Stimulated activated CD8-positive, alpha-beta memory T cell treated with anti-CD3 and anti-CD28 coated beads, Interleukin-2, amount 100 ng/mL, for 48 hours (primary cell): ENCODE results near the gene PAH.
"Not testable (repeated sequence)": the region's sequence is repeated elsewhere in the genome, so short reads cannot be mapped to it uniquely, and the experiment has no call there.

Source experiments
- DNase-seq, 2 donors: peaks; one replicate each; pipeline ENCODE4 v3.0.0-alpha.2; 2020; ENCODE audit warnings: low read depth in 2 of 2

Gene PAH

DNA sequence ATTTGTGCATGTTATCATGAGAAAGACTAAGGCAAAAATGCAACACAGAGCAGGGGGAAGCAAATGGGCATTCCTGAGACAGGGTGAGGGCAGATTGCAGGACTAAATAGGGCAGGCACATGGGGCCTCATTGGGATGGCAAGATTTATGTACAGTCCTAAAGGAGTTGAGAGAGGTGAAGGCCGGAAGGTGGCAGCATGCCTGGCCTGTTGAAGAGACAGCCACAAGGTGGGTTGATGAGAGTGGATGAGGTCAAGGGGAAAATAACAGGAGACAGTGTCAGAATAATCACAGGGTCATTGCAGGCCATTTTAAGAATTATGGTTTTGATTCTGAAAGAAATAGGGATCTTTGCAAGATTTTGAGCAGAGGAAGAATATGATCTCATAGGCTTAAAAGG lies 21.0 kb downstream of the PAH start:
- no peak for DNase-seq

DNA sequence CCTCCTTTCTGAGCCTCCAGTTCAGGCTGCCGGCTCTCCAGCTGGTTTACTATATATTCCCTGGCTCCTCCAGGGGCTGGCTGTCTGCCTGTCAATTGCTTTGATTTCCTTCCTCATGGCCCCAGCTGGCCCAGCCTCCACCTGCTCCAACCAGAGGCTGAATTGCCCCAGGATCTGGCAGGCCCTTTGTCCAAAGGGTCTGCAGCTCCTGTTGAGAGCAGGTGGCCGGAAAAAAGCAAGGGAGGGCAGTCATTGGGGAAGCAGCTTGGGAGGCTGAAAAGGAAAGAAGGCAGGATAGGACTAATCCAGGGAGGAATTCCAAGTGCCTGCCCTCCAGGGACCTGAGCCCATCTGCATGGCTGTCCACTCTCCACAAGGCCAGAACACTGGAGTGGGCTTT lies 25.3 kb downstream of the PAH start:
- DNase-seq: no peak

DNA sequence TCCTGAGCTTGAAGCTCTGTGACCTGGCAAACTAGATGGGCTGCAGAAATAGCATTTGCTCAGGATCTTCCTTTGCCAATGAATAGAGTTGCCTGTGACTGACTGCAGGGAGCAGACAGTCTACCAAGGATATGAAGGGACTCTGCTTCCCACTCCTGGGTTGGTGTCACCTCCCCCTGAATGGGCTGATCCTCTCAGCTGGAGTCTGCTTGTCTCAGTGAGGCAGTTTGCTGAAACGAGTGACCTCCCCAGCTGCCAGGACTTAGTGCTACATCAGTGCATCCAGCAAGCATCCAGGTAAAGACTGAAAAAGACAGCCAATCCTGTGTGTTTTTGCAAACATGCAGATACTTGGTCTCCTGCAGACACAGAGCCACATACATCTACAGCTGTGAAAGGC lies 28.5 kb downstream of the PAH start:
- DNase-seq: no peak

DNA sequence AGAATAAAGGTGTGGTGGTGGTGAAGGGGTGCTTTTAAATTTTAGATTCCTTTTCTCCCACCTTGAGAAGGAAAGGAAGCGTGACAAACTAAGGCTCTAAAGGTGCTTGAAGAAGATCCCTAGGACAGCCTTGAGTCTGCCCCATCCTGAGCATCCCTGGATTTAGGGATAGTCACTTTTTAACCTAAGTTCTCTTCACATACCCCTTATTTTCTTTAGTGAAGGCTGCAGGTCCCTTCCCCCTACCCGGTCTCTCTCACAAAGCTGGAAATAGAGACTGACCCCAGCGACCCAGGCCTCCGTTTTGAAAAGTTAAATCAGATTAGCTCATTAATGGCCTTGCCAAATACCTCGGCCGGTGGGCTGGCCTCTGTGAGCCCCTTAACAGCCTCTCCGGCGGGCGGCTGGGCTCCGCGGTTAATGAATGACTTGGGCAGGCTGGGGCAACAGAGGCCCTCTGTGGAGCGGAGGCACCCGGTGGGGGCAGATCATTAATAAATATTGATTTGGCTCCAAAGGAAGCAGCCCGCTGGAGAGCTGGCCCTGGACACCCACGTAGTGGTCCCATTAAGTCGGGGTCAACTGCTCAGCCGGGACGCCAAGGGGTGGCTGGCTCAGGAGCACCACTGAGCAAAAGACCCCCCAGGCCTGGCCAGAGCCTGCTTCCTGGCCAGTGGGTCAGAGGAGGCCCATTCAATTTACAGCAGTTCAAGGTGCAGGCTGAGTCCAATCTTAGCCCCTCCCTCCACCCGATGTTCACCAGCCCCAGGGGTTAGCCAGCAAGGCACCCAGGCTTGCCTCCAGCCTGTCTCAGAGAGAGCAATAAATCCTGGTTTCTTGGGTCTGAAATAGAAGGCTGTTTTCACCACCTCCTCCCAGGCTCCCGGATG lies 31.8 kb downstream of the PAH start:
- no peak for DNase-seq

DNA sequence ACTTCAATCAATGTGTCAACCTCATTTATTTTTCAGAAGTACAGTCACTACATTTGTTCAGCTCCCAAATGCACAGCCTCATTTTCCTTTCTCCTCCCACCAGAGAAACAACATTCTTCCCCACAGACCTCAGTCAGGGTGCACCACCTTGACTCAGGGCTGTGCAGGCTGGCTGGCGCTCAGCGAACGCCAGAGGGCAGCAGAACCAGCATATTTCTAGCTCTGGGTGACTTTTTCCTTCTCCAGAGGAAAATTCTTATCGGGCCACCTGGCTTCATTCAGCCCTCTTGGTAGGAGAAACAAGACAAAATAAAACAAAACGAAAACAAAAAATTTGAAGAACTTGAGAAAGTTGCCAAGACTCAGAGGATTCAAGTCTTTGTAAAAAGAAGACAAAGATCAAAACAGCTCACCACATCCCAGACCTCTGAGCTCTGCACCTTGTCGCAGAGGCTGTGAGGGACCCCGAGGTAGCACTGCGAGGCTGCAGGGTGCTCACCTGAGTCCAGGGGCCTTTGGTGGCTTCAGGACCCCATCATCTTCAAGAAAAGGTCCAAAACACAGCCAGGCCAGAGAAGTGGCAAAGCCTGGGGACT lies 33.7 kb downstream of the PAH start:
- DNase-seq: peak; percentile 12 to 26

DNA sequence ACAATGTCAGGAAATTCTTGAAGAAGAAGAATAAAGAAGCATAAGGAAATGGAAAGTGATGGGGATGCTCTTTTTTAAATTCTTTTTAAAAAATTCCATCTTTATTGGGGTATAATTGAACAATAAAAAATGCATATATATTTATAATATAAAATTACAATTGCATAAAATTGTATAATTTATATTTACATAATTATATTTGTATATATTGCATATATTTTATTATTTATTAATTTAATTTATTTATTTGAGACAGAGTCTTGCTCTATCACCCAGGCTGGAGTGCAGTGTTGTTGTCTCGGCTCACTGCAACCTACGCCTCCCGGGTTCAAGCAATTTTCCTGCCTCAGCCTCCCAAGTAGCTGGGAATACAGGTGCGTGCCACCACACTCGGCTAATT lies 36.3 kb downstream of the PAH start:
- DNase-seq: no peak

DNA sequence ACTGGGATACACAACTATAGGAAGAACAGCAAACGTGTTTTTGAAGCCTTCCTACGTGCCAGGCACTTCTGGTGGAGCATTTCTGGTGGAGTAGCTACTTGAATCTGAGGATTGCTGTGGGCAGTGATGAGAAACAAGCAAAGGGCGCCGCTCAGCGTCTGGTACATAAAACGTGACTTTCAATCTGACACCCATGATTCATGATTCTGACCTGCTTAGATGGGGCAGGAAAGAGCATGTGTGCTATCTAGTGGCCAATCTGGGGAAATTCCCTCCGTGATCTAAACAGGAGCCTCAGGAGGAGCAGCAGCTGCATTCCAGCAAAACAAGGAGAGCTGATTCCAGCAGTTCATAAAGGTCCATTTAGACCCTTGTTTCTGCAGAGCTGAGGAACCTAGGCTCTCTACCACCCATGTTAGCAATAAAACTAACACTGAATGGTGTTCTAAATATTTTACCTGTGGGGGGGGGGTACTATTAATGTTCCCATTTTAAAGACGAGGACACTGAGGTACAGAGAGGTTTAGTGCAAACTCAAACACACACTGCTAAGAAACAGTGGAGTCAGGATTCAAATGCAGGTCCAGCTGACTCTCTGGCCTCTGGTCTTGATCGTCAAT lies 37.8 kb downstream of the PAH start:
- DNase-seq: no peak

DNA sequence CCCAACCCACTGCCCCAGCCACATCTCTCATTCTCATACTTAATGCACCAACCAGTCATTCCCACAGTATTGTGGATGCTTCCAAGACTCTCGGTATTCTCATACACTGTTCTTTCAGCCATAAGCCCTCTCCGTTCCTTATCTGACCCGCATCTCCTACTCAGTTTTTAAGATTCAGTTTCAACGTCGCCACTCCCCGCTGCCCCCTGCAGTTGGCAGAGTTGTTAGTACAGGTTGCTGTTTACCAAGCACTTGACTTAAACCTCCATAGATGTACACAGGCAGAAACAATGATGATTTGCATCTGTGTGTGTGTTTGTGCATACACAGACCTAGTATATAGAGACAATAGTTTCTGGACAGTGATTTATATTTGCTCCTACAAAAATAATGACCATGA lies 40.2 kb downstream of the PAH start:
- no peak for DNase-seq

DNA sequence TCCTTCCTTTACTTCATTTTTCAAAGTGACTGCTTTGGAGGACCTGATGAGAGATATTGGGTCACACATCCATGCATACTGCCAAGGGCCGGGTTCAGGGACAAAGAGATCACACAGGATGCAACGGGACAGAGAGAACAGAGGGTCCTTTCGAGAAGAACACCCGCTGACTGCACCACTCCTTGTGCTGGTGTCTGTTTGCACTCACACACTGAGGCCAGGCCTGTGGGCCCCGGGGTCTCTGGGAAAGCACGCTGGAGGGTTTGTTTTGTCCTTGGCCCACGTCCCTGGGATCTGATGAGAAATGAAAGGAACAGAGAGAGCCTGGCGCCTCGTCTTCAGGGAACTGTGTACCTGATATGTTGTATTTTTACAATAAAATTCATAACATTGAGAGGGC lies 42.2 kb downstream of the PAH start:
- DNase-seq: no peak

DNA sequence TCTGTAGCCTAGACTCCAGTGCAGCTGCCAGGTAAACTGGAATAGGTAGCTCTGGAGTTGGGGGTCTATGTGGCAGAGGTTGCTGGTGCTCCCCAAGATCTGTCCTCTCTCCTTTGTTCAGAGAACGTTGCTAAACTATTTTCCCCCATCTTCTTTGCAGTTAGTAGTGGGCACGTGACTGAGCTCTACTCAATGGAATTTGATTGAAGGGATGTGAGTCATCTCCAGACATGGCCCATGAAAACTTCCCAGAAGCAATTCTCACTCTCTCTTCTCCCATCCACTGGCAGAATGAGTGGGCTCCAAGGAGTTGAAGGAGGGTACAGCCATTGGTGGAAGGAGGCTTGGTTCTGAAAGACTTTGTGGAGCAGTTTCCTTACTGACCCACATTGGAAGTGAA lies 44.0 kb downstream of the PAH start:
- no peak for DNase-seq

DNA sequence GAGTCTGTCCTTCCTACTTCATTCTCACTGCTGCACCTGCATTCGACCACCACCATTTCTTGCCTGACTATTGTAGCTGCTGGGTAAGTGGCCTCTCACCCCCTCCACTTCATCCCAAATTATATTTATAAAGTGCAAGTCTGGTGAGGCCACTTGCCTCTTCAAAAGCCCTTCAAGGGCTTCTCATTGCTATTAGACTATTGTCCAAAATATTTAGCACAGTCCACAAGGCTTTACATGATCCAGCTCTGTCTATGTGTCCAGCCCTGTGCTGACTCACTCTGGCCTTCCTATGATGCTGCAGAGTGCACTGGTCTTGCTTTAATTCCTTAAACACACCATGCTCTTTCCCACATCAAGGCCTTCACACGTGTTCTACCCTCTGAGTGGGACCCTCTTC lies 46.0 kb downstream of the PAH start:
- no peak for DNase-seq

DNA sequence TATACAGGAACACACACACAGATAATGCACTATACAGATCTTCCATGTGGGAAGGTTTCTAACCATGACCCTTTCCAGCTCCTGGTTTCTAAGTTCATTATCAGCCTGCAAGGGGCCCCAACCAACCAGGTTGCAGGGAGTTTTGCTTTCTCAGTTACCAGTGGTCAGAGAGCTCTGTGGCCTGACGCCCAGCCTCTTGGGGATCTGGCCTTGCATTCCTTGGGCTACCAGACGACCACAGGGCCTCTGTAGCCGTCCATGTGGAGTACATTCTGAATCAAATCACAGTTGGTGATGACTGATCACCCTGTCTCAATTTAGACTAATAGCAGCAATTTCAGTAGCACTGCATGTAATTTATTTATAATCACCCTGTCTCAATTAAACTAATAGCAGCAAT lies 47.5 kb downstream of the PAH start:
- DNase-seq: no peak

DNA sequence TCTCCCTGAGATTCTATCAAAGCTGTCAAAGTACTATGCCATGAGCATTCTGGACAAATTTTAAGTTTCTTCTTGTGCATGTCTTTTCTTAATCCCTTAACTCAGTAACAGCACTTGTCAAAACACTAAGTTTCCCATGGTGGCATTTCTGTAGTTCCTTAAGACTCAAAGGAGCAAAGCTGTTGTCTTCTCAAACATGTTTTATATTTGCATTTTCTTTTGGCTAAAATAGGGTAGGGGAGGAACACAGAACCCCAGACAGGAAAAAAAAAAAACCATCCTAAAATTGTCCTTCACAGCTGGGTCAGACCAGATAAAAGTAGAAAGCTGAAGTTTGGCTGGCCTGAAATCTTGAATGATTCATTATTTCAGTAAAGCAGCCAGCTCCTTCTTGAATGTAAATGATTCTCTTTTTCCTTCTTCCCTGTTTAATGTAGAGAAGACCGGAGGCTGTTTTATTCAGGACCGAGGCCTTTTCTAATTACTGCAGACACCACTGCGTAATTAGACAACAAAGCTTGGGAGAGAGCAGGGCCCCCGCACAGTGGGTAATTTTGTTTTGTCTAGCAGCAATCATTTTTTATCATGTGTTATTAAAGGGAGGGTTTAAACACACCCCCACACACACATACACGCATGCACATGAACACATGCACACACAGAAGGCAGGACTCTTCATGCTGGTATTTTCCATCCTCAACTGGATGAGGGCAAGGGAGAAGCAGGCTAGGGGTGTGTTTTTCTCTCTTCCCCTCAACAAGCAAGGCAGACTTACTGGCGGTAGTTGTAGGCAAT lies 51.0 kb downstream of the PAH start:
- no peak for DNase-seq

DNA sequence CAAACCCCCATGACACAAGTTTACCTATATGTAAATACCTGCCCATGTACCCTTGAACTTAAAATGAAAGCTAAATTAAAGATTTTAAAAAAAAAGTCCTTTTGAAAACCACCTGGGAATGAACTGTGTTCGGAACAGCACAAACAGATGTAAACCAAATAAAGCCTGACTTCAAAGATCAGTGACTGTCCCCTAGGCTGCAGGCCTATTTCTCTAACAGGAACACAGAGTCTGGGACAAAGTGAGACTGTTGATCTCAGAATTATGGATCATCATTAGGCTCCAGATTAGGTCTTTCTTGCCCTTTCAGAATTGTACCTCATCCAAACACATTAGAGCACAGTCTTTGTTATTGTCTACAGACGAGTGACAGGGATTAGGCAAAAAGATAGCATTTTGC lies 54.6 kb downstream of the PAH start:
- DNase-seq: no peak

DNA sequence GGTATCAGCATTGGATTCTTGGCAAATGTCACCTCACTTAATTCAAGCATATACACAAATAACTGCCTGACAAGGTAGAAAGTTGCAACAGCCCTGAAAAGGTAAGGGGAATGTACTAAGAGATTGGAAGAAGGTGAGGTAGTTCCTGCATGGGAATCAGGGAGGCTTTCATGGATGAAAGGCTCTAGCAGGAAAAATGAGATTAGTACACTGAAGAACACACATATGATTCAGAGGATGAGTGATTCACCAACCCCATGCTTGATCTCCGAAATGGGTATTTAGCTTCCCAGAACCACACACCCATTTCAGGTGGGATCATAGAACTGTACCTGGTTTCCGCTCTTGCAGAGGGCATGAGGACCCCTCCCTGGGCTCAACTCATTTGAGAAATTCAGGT lies 65.8 kb downstream of the PAH start:
- DNase-seq: no peak

DNA sequence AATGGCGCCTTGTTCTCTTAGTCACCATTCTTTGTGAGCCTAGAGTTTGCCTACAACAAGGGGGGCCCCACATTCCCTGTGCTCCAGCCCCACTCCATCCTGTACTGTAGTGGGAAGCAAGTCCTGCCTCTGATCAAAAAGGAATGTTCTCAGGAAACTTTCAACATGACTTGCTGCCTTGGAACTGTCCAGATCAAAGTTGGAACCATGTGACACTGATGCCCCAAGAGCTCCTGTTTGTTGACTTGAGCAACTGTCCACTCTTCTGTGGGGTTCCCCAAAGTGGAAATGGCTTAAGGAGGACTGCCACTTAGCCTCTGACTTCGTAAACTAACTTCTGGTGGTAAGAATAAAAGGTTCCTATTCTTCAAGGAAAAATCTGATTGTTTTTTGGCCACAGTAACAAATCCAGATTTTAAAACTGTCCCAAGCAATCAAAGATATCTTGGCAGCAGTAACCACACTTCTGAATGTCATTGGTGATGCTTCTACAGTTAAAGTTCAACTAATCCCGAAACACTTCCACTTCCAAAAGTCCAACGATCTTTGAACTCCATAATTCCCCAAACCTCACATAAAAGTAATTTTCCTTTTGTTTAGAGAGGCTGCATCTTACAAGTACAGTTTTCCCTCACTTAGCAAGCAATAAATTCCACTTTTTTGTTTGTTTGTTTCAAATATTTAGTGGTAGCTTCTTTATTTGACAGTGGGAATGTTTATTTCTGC lies 67.2 kb downstream of the PAH start:
- DNase-seq: no peak

DNA sequence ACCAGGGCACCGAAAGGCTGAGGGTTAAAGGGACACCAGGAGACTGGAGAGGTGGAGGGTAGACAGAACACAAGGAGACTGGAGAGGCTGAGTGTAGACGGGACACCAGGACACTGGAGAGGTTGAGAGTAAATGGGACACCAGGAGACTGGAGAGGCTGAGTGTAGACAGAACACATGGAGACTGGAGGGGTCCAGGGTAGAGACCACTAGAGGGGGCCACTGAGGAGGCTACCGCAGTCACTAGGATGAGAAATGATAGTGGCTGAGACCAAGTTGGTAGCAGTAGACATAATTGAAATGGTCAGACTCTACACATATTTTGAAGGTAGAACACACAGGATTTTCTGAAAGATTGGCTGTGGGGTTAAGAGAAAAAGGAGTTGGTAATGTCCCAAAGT lies 68.2 kb downstream of the PAH start:
- no peak for DNase-seq

DNA sequence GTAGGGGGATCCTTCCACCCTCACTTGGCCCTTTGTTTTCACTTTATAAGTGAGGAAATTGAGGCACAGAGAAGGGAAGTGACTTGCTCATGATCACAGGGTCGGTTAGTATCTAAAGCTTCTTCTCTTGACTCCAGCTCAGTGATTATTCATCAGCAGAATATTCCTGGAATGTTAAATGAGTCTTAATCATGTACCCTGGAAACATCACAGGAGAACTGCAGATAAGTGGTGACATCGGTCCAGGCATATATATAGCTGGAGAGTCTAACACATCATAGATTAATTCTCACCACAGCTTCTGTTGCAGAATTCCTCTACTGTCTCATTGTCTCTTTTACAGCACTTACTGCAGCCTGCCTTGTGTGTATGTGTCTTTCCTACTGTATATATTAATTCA lies 69.9 kb downstream of the PAH start:
- no peak for DNase-seq

DNA sequence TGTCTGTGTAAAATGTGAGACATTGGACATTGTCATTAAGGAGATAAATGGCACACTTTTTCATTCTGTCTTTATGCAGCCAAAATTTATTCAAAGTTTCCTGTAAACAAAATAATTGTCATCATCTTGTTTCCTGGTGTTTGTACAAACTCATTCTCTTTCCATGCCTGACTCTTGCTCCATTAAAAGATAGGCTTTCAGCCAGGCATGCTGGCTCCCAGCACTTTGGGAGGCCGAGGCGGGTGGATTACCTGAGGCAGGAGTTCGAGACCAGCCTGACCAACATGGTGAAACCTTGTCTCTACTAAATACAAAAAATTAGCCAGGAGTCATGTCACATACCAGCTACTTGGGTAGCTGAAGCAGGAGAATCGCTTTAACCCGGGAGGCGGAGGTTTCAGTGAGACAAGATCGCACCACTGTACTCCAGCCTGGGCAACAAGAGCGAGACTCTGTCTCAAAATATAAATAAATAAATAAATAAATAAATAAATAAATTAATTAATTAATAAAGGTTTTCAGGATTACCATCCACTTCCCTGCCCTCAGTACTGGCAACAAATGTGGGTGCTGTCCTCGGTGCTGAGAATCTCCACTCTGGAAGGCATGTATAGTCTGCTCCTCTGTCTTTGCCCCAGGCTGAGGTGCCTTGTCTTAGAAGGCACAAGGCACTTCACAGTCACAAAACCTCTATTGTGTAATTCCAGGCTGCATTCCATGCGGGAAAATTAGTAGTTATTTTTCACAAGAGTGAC lies 83.2 kb downstream of the PAH start:
- DNase-seq: no peak

DNA sequence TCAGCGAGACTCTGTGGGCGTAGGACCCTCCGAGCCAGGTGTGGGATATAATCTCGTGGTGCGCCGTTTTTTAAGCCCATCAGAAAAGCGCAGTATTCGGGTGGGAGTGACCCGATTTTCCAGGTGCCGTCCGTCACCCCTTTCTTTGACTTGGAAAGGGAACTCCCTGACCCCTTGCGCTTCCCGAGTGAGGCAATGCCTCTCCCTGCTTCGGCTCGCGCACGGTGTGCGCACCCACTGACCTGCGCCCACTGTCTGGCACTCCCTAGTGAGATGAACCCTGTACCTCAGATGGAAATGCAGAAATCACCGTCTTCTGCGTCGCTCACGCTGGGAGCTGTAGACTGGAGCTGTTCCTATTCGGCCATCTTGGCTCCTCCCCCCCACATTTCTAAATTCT lies 84.2 kb downstream of the PAH start:
- DNase-seq: not testable (repeated sequence)
